ENCODE measurements around the gene ARL2BP. TPM values are rescaled to one million over a fixed set of nuclear protein-coding genes. Genes with fewer than 3 reads are reported as not detected.

Gene ARL2BP
- total and polyA plus RNA-seq, 4 donors = 32.8 to 63.2 (median 44.1) TPM

DNA sequence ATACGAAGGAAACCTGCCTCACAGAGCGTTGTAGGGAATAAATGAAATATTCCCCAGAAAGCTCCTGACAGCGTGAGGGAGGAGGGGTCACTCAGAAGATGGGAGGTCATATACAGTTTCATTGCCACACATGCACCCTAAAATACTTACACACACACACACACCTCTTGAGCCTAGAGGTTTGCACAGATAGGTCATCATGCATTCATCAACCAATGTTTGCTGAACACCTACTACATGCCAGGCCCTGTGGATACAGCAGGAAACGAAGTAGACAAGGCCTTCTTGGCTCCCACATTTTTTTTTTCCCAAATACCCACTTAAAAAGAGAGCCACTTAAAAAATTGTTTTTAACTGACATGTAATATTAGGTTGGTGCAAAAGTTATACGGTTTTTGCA is 40.3 kb downstream of the ARL2BP start:
- no peak for ATAC-seq (ENCODE audit: insufficient read depth, low FRiP score)
- TF ChIP-seq, protein P1, sequence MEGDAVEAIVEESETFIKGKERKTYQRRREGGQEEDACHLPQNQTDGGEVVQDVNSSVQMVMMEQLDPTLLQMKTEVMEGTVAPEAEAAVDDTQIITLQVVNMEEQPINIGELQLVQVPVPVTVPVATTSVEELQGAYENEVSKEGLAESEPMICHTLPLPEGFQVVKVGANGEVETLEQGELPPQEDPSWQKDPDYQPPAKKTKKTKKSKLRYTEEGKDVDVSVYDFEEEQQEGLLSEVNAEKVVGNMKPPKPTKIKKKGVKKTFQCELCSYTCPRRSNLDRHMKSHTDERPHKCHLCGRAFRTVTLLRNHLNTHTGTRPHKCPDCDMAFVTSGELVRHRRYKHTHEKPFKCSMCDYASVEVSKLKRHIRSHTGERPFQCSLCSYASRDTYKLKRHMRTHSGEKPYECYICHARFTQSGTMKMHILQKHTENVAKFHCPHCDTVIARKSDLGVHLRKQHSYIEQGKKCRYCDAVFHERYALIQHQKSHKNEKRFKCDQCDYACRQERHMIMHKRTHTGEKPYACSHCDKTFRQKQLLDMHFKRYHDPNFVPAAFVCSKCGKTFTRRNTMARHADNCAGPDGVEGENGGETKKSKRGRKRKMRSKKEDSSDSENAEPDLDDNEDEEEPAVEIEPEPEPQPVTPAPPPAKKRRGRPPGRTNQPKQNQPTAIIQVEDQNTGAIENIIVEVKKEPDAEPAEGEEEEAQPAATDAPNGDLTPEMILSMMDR (IDR thresholded peaks at IDR 0.05; ENCODE audit: control extremely low read depth, extremely low read depth) = no peak
- Histone ChIP-seq H3K4me1 (ENCODE audit: control insufficient read depth in 5 of 5, insufficient read depth in 5 of 5, low read length in 5 of 5) (peaks cover 0 to 13% (median 0%) of the 10 kb centered on the region in 5 donors), H3K36me3 (ENCODE audit: control insufficient read depth in 4 of 4, insufficient read depth in 4 of 4, low read length in 4 of 4) (no peaks in the 10 kb centered on the region), H3K9me3 (ENCODE audit: control insufficient read depth in 4 of 4, insufficient read depth in 3 of 4, low read length in 3 of 4) (no peaks in the 10 kb centered on the region), H3K4me3 (no peak overlapping the region), H3K27ac (ENCODE audit: low read depth in 1 of 2, low read length in 1 of 2) (no peak overlapping the region), H3K27me3 (ENCODE audit: control insufficient read depth in 3 of 3, insufficient read depth in 3 of 3, low read length in 2 of 3) (peaks cover 0 to 40% (median 26%) of the 10 kb centered on the region in 3 donors), H3K9ac (ENCODE audit: insufficient read depth in 1 of 2, low read length in 2 of 2) (no peak overlapping the region)
- DNase-seq = no peak
- 79% methylated on average over 5 of the region's 5 CpGs for WGBS, 2 donors

DNA sequence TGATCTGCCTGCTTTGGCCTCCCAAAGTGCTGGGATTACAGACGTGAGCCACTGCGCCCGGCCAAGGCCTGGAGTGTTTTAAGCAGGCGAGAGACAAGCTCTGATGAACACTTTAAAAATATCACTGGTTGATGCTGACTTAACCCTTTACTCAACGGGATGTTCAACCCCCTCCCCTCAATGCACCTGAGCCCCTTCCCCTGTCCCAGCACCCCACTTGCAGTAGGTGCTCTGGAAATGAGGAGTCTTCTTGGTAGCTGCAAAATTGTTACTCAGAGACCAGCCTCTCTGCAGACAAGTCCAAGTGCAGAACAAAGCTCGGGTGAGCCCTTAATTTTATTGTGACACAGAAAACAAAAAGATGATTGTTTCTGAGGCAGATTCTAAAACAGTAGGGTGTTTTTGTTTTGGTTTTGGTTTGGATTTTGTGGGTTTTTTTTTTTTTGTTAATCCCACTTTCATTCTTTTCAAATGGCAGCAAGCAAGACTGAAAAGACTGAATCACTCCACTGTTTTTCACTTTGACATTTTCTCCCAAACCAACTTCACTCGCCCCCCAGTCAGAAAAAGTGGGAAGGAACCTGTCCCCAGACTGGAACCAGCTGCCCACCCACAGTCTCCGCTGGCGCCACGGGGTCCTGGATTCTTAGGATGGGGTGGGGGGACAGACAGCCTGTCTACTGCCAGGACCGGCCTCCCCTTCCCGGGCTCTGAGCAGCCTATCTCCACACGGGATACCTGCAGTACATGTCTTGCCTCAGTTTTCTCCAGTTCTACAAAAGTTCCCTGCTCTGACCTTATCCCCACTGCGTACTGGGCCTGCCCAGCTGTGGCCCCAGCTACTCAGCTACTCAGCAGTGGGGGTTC is 44.6 kb downstream of the ARL2BP start:
- DNase-seq = no peak
- WGBS, 2 donors = 83 to 84% methylated on average over 14 of the region's 14 CpGs
- TF ChIP-seq, protein P1 (IDR thresholded peaks at IDR 0.05; ENCODE audit: control extremely low read depth, extremely low read depth) = no peak
- Histone ChIP-seq H3K9ac (ENCODE audit: insufficient read depth in 1 of 2, low read length in 2 of 2) (no peak overlapping the region), H3K27ac (ENCODE audit: low read depth in 1 of 2, low read length in 1 of 2) (no peak overlapping the region), H3K9me3 (ENCODE audit: control insufficient read depth in 4 of 4, insufficient read depth in 3 of 4, low read length in 3 of 4) (no peaks in the 10 kb centered on the region), H3K36me3 (ENCODE audit: control insufficient read depth in 4 of 4, insufficient read depth in 4 of 4, low read length in 4 of 4) (no peaks in the 10 kb centered on the region), H3K27me3 (ENCODE audit: control insufficient read depth in 3 of 3, insufficient read depth in 3 of 3, low read length in 2 of 3) (peaks cover 0 to 11% (median 8%) of the 10 kb centered on the region in 3 donors), H3K4me1 (ENCODE audit: control insufficient read depth in 5 of 5, insufficient read depth in 5 of 5, low read length in 5 of 5) (peaks cover 0 to 2% (median 0%) of the 10 kb centered on the region in 5 donors), H3K4me3 (no peak overlapping the region)
- ATAC-seq (ENCODE audit: insufficient read depth, low FRiP score) = no peak

DNA sequence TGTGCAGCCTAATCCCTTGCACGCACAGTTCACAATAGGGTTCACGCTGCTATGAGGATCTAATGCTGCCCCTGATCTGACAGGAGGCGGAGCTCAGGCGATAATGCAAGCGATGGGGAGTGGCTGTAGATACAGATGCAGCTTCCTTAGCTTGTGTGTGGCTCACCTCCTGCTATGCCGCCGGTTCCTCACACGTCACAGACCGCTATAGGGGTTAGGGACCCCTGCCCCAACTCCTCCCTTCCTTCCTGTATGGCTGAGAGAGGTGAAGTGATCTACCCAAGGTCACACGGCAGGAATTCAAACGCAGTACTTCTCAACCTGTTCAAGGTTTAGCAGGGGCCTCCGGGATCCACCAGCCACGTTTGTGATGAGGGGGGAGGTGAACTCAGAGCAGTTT is 52.8 kb downstream of the ARL2BP start:
- Histone ChIP-seq H3K9ac (ENCODE audit: insufficient read depth in 1 of 2, low read length in 2 of 2) (no peak overlapping the region), H3K36me3 (ENCODE audit: control insufficient read depth in 4 of 4, insufficient read depth in 4 of 4, low read length in 4 of 4) (no peaks in the 10 kb centered on the region), H3K9me3 (ENCODE audit: control insufficient read depth in 4 of 4, insufficient read depth in 3 of 4, low read length in 3 of 4) (no peaks in the 10 kb centered on the region), H3K27me3 (ENCODE audit: control insufficient read depth in 3 of 3, insufficient read depth in 3 of 3, low read length in 2 of 3) (no peaks in the 10 kb centered on the region), H3K4me3 (no peak overlapping the region), H3K4me1 (ENCODE audit: control insufficient read depth in 5 of 5, insufficient read depth in 5 of 5, low read length in 5 of 5) (peaks cover 0 to 8% (median 2%) of the 10 kb centered on the region in 5 donors), H3K27ac (ENCODE audit: low read depth in 1 of 2, low read length in 1 of 2) (no peak overlapping the region)
- TF ChIP-seq, protein P1 (IDR thresholded peaks at IDR 0.05; ENCODE audit: control extremely low read depth, extremely low read depth) = no peak
- no peak for DNase-seq
- ATAC-seq (ENCODE audit: insufficient read depth, low FRiP score) = no peak
- 60 to 63% methylated on average over 13 of the region's 13 CpGs for WGBS, 2 donors
